A549 (cell line): ENCODE results near the gene B3GNT5. TPM values are rescaled to one million over a fixed set of nuclear protein-coding genes. Genes with fewer than 3 reads are reported as not detected.

Source experiments
- ATAC-seq, 2 experiments: fragments of 200-7000 bp in 1 of 2; fragments of >200 bp in 1 of 2; cut with Nextera tagmentation in 1 of 2; cut with Tn5 transposase in 1 of 2; 3 replicates each; pipeline versions ENCODE4 v1.8.0 to v1.9.1; 2018 to 2020; ENCODE audit warnings: mild to moderate bottlenecking in 1 of 2, moderate library complexity in 1 of 2
- CTCF ChIA-PET: fragments of 300-600 bp; sonication (Branson Sonifier 250); formaldehyde crosslinking; extraction: SDS; loops from one replicate; lab custom pipeline; 2021; ENCODE audit warnings: antibody characterized with exemption, inconsistent platforms; lab: Yijun Ruan, JAX
- POLR2A ChIA-PET: fragments of 350-600 bp; formaldehyde crosslinking; extraction: SDS; loops from one replicate; lab custom pipeline; 2021; ENCODE audit warnings: antibody characterized with exemption, inconsistent platforms; lab: Yijun Ruan, JAX
- DNase-seq, 2 experiments: peaks; one replicate each; pipeline versions ENCODE4 v3.0.0 to v3.0.0-alpha.2; 2011 to 2016; ENCODE audit warnings: low read depth in 1 of 2, low spot score in 1 of 2
- FAIRE-seq: peaks from 2 replicates; lab custom pipeline; 2011; peaks lifted over from hg19 to GRCh38; lab: Jason Lieb, UNC
- H3K27ac ChIP-seq, 2 experiments: fragments of >200 bp; sonication (Bioruptor Twin); formaldehyde crosslinking; 3 replicates each; pipeline ENCODE4 v1.5.1; 2016 to 2017
- H3K4me1 ChIP-seq: fragments of >200 bp; sonication (Bioruptor Twin); formaldehyde crosslinking; 3 replicates; pipeline ENCODE4 v1.6.1; 2016
- H3K4me2 ChIP-seq: fragments of >200 bp; sonication (Bioruptor Twin); formaldehyde crosslinking; 3 replicates; pipeline ENCODE4 v1.6.1; 2016
- H3K4me3 ChIP-seq: fragments of >200 bp; sonication (Bioruptor Twin); formaldehyde crosslinking; 3 replicates; pipeline ENCODE4 v1.5.1; 2016
- H3K9me3 ChIP-seq: fragments of >200 bp; sonication (Bioruptor Twin); formaldehyde crosslinking; 3 replicates; pipeline ENCODE4 v1.6.1; 2016
- ATOH8 ChIP-seq: fragments of 250-450 bp; sonication (Bioruptor Pico); IDR thresholded peaks from 2 replicates; pipeline ENCODE4 v1.5.0; 2020; ENCODE audit warnings: low read depth, mild to moderate bottlenecking, moderate library complexity
- CBX8 ChIP-seq: fragments of 200-600 bp; sonication (generic); IDR thresholded peaks from 2 replicates; pipeline ENCODE4 v1.6.1; 2016
- CEBPB ChIP-seq, 2 experiments: fragments of >200 bp in 1 of 2; sonication (Bioruptor Twin) in 1 of 2; formaldehyde crosslinking in 1 of 2; IDR thresholded peaks; 2 replicates each; pipeline ENCODE4 v1.6.1; 2012 to 2016
- EHMT2 ChIP-seq: fragments of 200-600 bp; sonication (generic); IDR thresholded peaks from 2 replicates; pipeline ENCODE4 v1.6.1; 2016; ENCODE audit warnings: antibody characterized with exemption, low read depth, mild to moderate bottlenecking, moderate library complexity
- ESRRA ChIP-seq: fragments of 150-350 bp; IDR thresholded peaks from 2 replicates; pipeline ENCODE4 v1.6.1; 2014; ENCODE audit warnings: mild to moderate bottlenecking, low read length, borderline replicate concordance
- FOSL2 ChIP-seq, 2 experiments: fragments of 450-650 bp in 1 of 2; fragments of >200 bp in 1 of 2; sonication (Bioruptor Twin) in 1 of 2; formaldehyde crosslinking; IDR thresholded peaks; 2 replicates each; pipeline versions ENCODE4 v1.5.0 to v1.6.1; 2016 to 2020; ENCODE audit warnings: mild to moderate bottlenecking in 1 of 2, moderate library complexity in 1 of 2
- HES2 ChIP-seq: fragments of >200 bp; sonication (Bioruptor Twin); formaldehyde crosslinking; IDR thresholded peaks from 2 replicates; pipeline ENCODE4 v1.6.1; 2016
- HMGXB4 ChIP-seq: fragments of 250-450 bp; sonication (Bioruptor Pico); IDR thresholded peaks from 2 replicates; pipeline ENCODE4 v1.5.0; 2021; ENCODE audit warnings: mild to moderate bottlenecking, moderate library complexity, borderline replicate concordance
- HOXA7 ChIP-seq: fragments of 250-450 bp; sonication (Bioruptor Pico); IDR thresholded peaks from 2 replicates; pipeline ENCODE4 v1.5.0; 2020; ENCODE audit warnings: mild to moderate bottlenecking, moderate library complexity
- HOXB5 ChIP-seq: fragments of 250-450 bp; sonication (Bioruptor Pico); IDR thresholded peaks from 2 replicates; pipeline ENCODE4 v1.5.0; 2020; ENCODE audit warnings: mild to moderate bottlenecking, moderate library complexity
- MAFK ChIP-seq: fragments of 450-650 bp; IDR thresholded peaks from 2 replicates; pipeline ENCODE4 v1.6.1; 2014; ENCODE audit not compliant: partially characterized antibody
- NR3C1 ChIP-seq: fragments of >200 bp; sonication (Bioruptor Twin); formaldehyde crosslinking; IDR thresholded peaks from 3 replicates; pipeline ENCODE4 v1.6.1; 2017
- PBX3 ChIP-seq: IDR thresholded peaks from 2 replicates; pipeline ENCODE4 v1.6.1; 2012
- PHF8 ChIP-seq: fragments of 200-600 bp; sonication (generic); IDR thresholded peaks from 2 replicates; pipeline ENCODE4 v1.6.1; 2016; ENCODE audit warnings: low read depth, mild to moderate bottlenecking, antibody characterized with exemption, moderate library complexity, borderline replicate concordance
- RAD21 ChIP-seq, 2 experiments: fragments of >200 bp in 1 of 2; sonication (Bioruptor Twin) in 1 of 2; formaldehyde crosslinking in 1 of 2; IDR thresholded peaks in 1 of 2; conservative IDR thresholded peaks in 1 of 2; 2 replicates in 1 of 2; 3 replicates in 1 of 2; pipeline ENCODE4 v1.6.1; 2012 to 2018; ENCODE audit warnings: inconsistent platforms in 1 of 2
- RARB ChIP-seq: fragments of 250-450 bp; sonication (Bioruptor Pico); IDR thresholded peaks from 2 replicates; pipeline ENCODE4 v1.8.0; 2021; ENCODE audit warnings: mild to moderate bottlenecking, moderate library complexity
- REST ChIP-seq: fragments of 200-600 bp; sonication (generic); IDR thresholded peaks from 2 replicates; pipeline ENCODE4 v1.6.1; 2016; ENCODE audit warnings: antibody characterized with exemption, mild to moderate bottlenecking, moderate library complexity
- RFX5 ChIP-seq: fragments of 450-650 bp; IDR thresholded peaks from 2 replicates; pipeline ENCODE4 v1.7.1; 2014; ENCODE audit warnings: antibody characterized with exemption, mild to moderate bottlenecking, moderate library complexity
- RNF2 ChIP-seq: fragments of 200-600 bp; sonication (generic); IDR thresholded peaks from 2 replicates; pipeline ENCODE4 v1.6.1; 2016; ENCODE audit warnings: low read depth, mild to moderate bottlenecking, antibody characterized with exemption, moderate library complexity, borderline replicate concordance
- ZC3H11A ChIP-seq: fragments of 450-650 bp; IDR thresholded peaks from 2 replicates; pipeline ENCODE4 v1.6.1; 2014; ENCODE audit warnings: antibody characterized with exemption, mild to moderate bottlenecking
- ZFP36 ChIP-seq: fragments of 450-650 bp; IDR thresholded peaks from 2 replicates; pipeline ENCODE4 v1.6.1; 2014; ENCODE audit warnings: borderline replicate concordance; ENCODE audit not compliant: partially characterized antibody
- ZNF302 ChIP-seq: fragments of 250-450 bp; sonication (Bioruptor Pico); IDR thresholded peaks from 2 replicates; pipeline ENCODE4 v1.9.0; 2021; ENCODE audit warnings: inconsistent platforms, mild to moderate bottlenecking, moderate library complexity
- ZSCAN20 ChIP-seq: fragments of 250-450 bp; sonication (Bioruptor Pico); IDR thresholded peaks from 2 replicates; pipeline ENCODE4 v1.8.0; 2022; ENCODE audit warnings: mild to moderate bottlenecking, moderate library complexity
- WGBS: methylation state at CpG from one replicate; pipeline ENCODE4 v1.1.6; 2017; ENCODE audit errors: missing lambda C conversion rate; 5-methylcytosine and 5-hydroxymethylcytosine counted together
- polyA plus RNA-seq, 4 experiments: library from polyadenylated mRNA; depleted of rRNA in 3 of 4; stranded (reverse); fragments of >200 nt; fragmentation: RNase III in 1 of 4; extraction: RNeasy Plus Mini Kit Qiagen cat#74134 plus additional on column Dnase treatment in 1 of 4; gene quantifications; 2 replicates in 3 of 4; 3 replicates in 1 of 4; pipeline ENCODE4 v1.2.3, GENCODE V29; 2011 to 2017

Gene B3GNT5
- polyA plus RNA-seq, 2 of the 4 experiments (the other 2 are of a cell fraction): 4.7 to 11.7 TPM

- DNase-seq (no peak), FAIRE-seq (no peak), ATAC-seq (no peak)
- TF ChIP-seq NR3C1: no peak
- TF ChIP-seq RFX5: no peak
- TF ChIP-seq PBX3: no peak
- no peak for TF ChIP-seq CBX8
- Histone ChIP-seq H3K4me2 (no peak overlapping the region), H3K4me1 (no peaks in the 10 kb centered on the region), H3K4me3 (no peak overlapping the region), H3K9me3 (no peaks in the 10 kb centered on the region), H3K27ac (no peak overlapping the region)
- 81% methylated on average over 7 of the region's 7 CpGs for WGBS
- ChIA-PET POLR2A (no interaction called here), CTCF (no interaction called here)
Measured at GRCh38 chr3:183212565-183212964, 40.5 kb upstream of the B3GNT5 start.

GRCh38 chr3:183213415-183214276, 39.4 kb upstream of the B3GNT5 start:
- FAIRE-seq: no peak
- CTCF ChIA-PET: interaction anchor here (2.4 kb wide), 1 partner anchor 28 kb away, joined by 12 read pairs; no protein-coding TSS in a partner anchor
- no peak for ATAC-seq
- WGBS: 85% methylated on average over 3 of the region's 3 CpGs
- TF ChIP-seq FOSL2 (IDR thresholded peaks at IDR 0.05): no peak
- no peak for TF ChIP-seq FOSL2 (CRISPR knock-in tag; IDR thresholded peaks at IDR 0.05)
- no peak for TF ChIP-seq RAD21 (conservative IDR thresholded peaks at IDR 0.05 in 1 of 2, IDR thresholded peaks at IDR 0.05 in 1 of 2)
- TF ChIP-seq HOXA7 (CRISPR knock-in tag): no peak
- no peak for TF ChIP-seq ZSCAN20 (CRISPR knock-in tag)
- no peak for TF ChIP-seq EHMT2
- TF ChIP-seq ZC3H11A: no peak
- TF ChIP-seq HOXB5: no peak
- TF ChIP-seq HES2: no peak
- TF ChIP-seq RNF2: no peak
- TF ChIP-seq MAFK: no peak
- TF ChIP-seq ESRRA: no peak
- TF ChIP-seq ZFP36: no peak
- TF ChIP-seq REST: no peak
- TF ChIP-seq RARB: no peak
- no peak for TF ChIP-seq ZNF302
- no peak for TF ChIP-seq PHF8
- no peak for TF ChIP-seq HMGXB4
- TF ChIP-seq ATOH8: no peak
- TF ChIP-seq CEBPB (IDR thresholded peaks at IDR 0.05): no peak
- Histone ChIP-seq H3K4me1 (no peaks in the 10 kb centered on the region), H3K4me3 (no peak overlapping the region), H3K4me2 (no peak overlapping the region), H3K27ac (no peak overlapping the region), H3K9me3 (no peaks in the 10 kb centered on the region)
- POLR2A ChIA-PET: no interaction called here
- DNase-seq: no peak
